HepG2 (cell line): ENCODE data around the gene TUBB4B. TPM values are rescaled to one million over a fixed set of nuclear protein-coding genes. Genes with fewer than 3 reads are reported as not detected.

Source experiments
- ELF1 ChIP-seq: sonication (generic); formaldehyde crosslinking; IDR thresholded peaks from 2 replicates; pipeline ENCODE4 v1.4.0; 2020; ENCODE audit warnings: missing genetic modification reagents
- ELF3 ChIP-seq: IDR thresholded peaks from 2 replicates; pipeline ENCODE4 v1.6.1; 2016; ENCODE audit warnings: missing genetic modification reagents, missing compliant biosample characterization
- GATAD1 ChIP-seq: IDR thresholded peaks from 2 replicates; pipeline ENCODE4 v1.6.1; 2016; ENCODE audit warnings: missing genetic modification reagents, missing compliant biosample characterization
- KDM4B ChIP-seq: sonication (generic); formaldehyde crosslinking; IDR thresholded peaks from 2 replicates; pipeline ENCODE4 v1.4.0; 2020; ENCODE audit warnings: missing genetic modification reagents
- MEIS2 ChIP-seq: sonication (generic); formaldehyde crosslinking; IDR thresholded peaks from 2 replicates; pipeline ENCODE4 v1.9.0; 2021; ENCODE audit warnings: mild to moderate bottlenecking, missing genetic modification reagents
- MIXL1 ChIP-seq: IDR thresholded peaks from 2 replicates; pipeline ENCODE4 v1.6.1; 2016
- RBM39 ChIP-seq: fragments of 200-400 bp; formaldehyde crosslinking; IDR thresholded peaks from one replicate; pipeline ENCODE4 v1.6.1; 2018; ENCODE audit warnings: antibody characterized with exemption, mild to moderate bottlenecking, low read depth, low read length; ENCODE audit not compliant: poor library complexity, severe bottlenecking
- REPIN1 ChIP-seq: sonication (generic); formaldehyde crosslinking; IDR thresholded peaks from 2 replicates; pipeline ENCODE4 v1.8.0; 2022; ENCODE audit warnings: missing genetic modification reagents, low read depth, mild to moderate bottlenecking, borderline replicate concordance
- ZNF598 ChIP-seq: sonication (generic); formaldehyde crosslinking; IDR thresholded peaks from 2 replicates; pipeline ENCODE4 v1.5.1; 2020; ENCODE audit warnings: mild to moderate bottlenecking, missing genetic modification reagents, borderline replicate concordance
- polyA plus RNA-seq, 8 experiments: library from polyadenylated mRNA; depleted of rRNA in 3 of 8; stranded (reverse) in 7 of 8; unstranded in 1 of 8; fragments of >200 nt; fragmentation: Illumina TruSeq in 4 of 8; extraction: Trizol in 4 of 8; gene quantifications; 2 replicates each; pipeline versions ENCODE4 v1.2.1 to v1.2.3, GENCODE V29; 2011 to 2016; ENCODE audit warnings: low read depth in 4 of 8, missing spikeins in 1 of 8, mixed read lengths in 1 of 8; ENCODE audit not compliant: insufficient read depth in 1 of 8
- total RNA-seq, 5 experiments: library from RNA; depleted of rRNA; stranded (reverse); fragments of >200 nt; fragmentation: Illumina TruSeq; extraction: Trizol; gene quantifications; 2 replicates each; pipeline ENCODE4 v1.2.3, GENCODE V29; 2016; ENCODE audit warnings: low read depth in 1 of 5
- TF ChIP-seq, protein P1 (sequence below): sonication (generic); formaldehyde crosslinking; IDR thresholded peaks from 2 replicates; pipeline ENCODE4; 2020; ENCODE audit warnings: missing genetic modification reagents, mild to moderate bottlenecking, borderline replicate concordance
- TF ChIP-seq, protein P2 (sequence below): sonication (generic); formaldehyde crosslinking; IDR thresholded peaks from 2 replicates; pipeline ENCODE4 v1.4.0; 2020; ENCODE audit warnings: missing genetic modification reagents
- TF ChIP-seq, protein P3 (sequence below): sonication (generic); formaldehyde crosslinking; IDR thresholded peaks from 2 replicates; pipeline ENCODE4 v1.4.0; 2020; ENCODE audit warnings: missing genetic modification reagents

TUBB4B gene
- total and polyA plus RNA-seq, 2 of the 13 experiments (the other 11 are each of a cell fraction or from before 2014, with no cell fraction given) = 182 to 412 TPM

DNA sequence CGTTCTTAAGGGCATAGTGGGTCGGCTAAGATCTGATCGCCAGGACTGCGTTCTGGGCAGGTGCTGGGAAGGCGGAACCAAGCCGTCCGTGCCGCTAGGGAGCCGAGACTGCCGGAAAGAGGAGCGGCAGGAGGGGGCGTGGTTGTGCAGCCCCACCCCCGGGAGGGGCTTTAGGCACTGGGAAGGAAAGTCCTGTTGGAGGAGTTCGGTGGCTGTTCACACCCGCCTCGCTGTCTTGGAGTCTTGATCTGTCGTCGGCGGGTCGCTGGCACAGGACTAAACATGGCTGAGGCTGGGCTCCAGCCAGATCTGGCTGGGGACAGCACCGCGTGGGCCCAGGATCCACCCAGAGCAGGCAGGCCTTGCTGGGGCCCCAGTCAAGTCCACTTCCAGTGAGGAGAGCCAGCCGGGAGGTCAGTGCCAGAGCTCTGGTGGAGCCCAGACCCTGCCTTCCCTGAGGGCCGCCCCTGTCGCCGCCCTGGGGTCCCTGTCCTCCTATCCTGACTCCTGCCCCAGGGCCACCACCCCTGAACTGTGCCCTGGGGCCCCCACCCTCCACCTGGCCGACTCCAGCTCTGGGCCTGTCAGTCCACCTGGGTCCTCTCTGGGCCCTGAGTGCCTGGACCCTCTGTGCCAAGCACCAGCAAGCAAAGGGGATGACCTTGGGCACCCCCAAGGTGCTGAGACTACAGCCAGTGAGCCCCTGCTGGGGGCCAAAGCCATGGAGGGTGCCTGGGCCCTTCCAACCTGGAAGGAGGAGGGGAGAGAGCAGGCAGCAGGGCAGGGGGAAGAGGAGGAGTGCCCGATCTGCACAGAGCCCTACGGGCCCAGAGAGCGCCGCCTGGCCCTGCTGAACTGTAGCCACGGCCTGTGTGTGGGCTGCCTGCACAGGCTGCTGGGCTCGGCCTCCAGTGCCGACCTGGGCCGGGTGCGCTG is 23.5 kb upstream of the TUBB4B start (continued):
- TF ChIP-seq, protein P1, sequence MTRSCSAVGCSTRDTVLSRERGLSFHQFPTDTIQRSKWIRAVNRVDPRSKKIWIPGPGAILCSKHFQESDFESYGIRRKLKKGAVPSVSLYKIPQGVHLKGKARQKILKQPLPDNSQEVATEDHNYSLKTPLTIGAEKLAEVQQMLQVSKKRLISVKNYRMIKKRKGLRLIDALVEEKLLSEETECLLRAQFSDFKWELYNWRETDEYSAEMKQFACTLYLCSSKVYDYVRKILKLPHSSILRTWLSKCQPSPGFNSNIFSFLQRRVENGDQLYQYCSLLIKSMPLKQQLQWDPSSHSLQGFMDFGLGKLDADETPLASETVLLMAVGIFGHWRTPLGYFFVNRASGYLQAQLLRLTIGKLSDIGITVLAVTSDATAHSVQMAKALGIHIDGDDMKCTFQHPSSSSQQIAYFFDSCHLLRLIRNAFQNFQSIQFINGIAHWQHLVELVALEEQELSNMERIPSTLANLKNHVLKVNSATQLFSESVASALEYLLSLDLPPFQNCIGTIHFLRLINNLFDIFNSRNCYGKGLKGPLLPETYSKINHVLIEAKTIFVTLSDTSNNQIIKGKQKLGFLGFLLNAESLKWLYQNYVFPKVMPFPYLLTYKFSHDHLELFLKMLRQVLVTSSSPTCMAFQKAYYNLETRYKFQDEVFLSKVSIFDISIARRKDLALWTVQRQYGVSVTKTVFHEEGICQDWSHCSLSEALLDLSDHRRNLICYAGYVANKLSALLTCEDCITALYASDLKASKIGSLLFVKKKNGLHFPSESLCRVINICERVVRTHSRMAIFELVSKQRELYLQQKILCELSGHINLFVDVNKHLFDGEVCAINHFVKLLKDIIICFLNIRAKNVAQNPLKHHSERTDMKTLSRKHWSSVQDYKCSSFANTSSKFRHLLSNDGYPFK (CRISPR knock-in tag) = no peak
- TF ChIP-seq GATAD1 = peak; percentile 74
- TF ChIP-seq ELF3 (CRISPR knock-in tag) = peak; percentile 58; the same call in 1 of the 2 replicates
- TF ChIP-seq, protein P2, sequence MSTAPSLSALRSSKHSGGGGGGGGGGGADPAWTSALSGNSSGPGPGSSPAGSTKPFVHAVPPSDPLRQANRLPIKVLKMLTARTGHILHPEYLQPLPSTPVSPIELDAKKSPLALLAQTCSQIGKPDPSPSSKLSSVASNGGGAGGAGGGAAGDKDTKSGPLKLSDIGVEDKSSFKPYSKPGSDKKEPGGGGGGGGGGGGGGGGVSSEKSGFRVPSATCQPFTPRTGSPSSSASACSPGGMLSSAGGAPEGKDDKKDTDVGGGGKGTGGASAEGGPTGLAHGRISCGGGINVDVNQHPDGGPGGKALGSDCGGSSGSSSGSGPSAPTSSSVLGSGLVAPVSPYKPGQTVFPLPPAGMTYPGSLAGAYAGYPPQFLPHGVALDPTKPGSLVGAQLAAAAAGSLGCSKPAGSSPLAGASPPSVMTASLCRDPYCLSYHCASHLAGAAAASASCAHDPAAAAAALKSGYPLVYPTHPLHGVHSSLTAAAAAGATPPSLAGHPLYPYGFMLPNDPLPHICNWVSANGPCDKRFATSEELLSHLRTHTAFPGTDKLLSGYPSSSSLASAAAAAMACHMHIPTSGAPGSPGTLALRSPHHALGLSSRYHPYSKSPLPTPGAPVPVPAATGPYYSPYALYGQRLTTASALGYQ (CRISPR knock-in tag) = peak; percentile 40; the same call in 1 of the 2 replicates
- no peak for TF ChIP-seq RBM39
- TF ChIP-seq REPIN1 (CRISPR knock-in tag) = peak; percentile 20; the same call in 1 of the 2 replicates
- TF ChIP-seq MEIS2 (CRISPR knock-in tag) = no peak
- no peak for TF ChIP-seq MIXL1 (CRISPR knock-in tag)
- no peak for TF ChIP-seq ZNF598
- peak; percentile 49 for TF ChIP-seq ELF1 (CRISPR knock-in tag)
- TF ChIP-seq, protein P3, sequence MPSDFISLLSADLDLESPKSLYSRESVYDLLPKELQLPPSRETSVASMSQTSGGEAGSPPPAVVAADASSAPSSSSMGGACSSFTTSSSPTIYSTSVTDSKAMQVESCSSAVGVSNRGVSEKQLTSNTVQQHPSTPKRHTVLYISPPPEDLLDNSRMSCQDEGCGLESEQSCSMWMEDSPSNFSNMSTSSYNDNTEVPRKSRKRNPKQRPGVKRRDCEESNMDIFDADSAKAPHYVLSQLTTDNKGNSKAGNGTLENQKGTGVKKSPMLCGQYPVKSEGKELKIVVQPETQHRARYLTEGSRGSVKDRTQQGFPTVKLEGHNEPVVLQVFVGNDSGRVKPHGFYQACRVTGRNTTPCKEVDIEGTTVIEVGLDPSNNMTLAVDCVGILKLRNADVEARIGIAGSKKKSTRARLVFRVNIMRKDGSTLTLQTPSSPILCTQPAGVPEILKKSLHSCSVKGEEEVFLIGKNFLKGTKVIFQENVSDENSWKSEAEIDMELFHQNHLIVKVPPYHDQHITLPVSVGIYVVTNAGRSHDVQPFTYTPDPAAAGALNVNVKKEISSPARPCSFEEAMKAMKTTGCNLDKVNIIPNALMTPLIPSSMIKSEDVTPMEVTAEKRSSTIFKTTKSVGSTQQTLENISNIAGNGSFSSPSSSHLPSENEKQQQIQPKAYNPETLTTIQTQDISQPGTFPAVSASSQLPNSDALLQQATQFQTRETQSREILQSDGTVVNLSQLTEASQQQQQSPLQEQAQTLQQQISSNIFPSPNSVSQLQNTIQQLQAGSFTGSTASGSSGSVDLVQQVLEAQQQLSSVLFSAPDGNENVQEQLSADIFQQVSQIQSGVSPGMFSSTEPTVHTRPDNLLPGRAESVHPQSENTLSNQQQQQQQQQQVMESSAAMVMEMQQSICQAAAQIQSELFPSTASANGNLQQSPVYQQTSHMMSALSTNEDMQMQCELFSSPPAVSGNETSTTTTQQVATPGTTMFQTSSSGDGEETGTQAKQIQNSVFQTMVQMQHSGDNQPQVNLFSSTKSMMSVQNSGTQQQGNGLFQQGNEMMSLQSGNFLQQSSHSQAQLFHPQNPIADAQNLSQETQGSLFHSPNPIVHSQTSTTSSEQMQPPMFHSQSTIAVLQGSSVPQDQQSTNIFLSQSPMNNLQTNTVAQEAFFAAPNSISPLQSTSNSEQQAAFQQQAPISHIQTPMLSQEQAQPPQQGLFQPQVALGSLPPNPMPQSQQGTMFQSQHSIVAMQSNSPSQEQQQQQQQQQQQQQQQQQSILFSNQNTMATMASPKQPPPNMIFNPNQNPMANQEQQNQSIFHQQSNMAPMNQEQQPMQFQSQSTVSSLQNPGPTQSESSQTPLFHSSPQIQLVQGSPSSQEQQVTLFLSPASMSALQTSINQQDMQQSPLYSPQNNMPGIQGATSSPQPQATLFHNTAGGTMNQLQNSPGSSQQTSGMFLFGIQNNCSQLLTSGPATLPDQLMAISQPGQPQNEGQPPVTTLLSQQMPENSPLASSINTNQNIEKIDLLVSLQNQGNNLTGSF = no peak
- 0 out of 2 replicates have a peak, but pooled peaks have one; percentile 42 for TF ChIP-seq KDM4B (CRISPR knock-in tag)
